GM21786 (cell line): ENCODE results near the gene CELA2A.

Source experiments
- ATAC-seq: cut with Tn5 transposase; IDR thresholded peaks from one replicate; pipeline ENCODE4 v1.9.1; 2021; ENCODE audit not compliant: unreplicated experiment

CELA2A gene

GRCh38 chr1:15456313-15456954 is at the start of gene CELA2A:
Gene CELA2A (plus strand): TSS chr1:15456732. CDS start chr1:15456754, 22 bp downstream.
- no peak for ATAC-seq

- no peak for ATAC-seq
Observed at GRCh38 chr1:15407580-15407979, 49.0 kb upstream of the CELA2A start.

DNA sequence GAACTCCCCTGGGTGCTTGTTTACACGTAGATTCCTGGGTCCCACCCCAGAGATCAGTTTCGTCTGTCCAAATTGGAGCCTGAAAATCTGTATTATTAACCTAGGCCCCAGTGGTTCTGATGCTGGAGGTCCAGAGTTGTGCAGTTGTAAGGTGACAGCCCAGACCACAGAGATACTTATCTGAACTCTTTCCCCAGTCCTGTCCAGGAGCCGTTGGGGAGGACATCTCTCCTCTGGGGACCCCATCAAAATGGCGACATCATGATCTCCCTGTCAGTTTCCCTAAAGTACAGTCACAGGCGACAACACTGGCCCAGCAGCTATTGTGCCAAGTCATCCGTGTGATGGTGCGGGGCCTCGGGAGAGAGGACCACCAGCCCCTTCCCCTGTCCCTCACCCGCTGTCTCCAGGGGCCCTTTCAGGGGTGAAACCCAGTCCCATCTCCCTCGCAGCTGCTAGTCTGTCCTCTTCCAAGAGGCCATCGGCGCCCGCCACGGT is 47.6 kb upstream of the CELA2A start:
- ATAC-seq, result no peak

DNA sequence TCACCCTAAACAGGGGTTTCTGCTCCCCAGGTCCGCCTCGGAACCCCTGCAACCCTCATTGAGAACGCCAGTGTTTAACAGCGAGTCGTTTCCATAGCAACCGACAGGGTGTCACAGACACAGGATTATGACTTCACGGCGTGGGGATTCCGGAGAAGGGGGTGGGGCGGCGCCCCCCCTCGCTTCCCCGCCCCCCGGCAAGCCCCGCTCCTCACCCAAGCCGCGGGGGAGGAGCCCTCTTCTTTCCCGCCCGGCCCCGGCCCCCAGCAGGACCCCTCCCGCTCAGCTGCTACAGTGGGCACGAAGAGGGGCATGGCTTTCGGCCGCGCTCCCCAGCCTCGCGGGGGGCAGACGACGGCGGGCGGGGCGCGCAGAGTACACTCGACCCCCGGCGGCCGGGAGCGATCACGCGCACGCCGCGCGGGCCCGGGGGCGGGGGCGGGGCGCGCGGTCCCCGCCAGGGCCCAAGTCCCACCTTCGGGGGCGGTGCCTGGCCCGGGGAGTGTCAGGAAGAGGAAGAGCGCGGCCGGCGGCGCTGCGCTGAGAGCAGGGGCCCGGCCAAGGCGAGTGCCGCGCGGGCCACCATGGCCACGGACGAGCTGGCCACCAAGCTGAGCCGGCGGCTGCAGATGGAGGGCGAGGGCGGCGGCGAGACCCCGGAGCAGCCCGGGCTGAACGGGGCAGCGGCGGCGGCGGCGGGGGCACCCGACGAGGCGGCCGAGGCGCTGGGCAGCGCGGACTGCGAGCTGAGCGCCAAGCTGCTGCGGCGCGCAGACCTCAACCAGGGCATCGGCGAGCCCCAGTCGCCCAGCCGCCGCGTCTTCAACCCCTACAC is 46.9 kb upstream of the CELA2A start, which contains the start of gene EFHD2:
Gene EFHD2 (plus strand): TSS at position 501 of the 835 bp plus-strand sequence. CDS start 84 bp downstream, at position 585.
- ATAC-seq, result peak; percentile 71

DNA sequence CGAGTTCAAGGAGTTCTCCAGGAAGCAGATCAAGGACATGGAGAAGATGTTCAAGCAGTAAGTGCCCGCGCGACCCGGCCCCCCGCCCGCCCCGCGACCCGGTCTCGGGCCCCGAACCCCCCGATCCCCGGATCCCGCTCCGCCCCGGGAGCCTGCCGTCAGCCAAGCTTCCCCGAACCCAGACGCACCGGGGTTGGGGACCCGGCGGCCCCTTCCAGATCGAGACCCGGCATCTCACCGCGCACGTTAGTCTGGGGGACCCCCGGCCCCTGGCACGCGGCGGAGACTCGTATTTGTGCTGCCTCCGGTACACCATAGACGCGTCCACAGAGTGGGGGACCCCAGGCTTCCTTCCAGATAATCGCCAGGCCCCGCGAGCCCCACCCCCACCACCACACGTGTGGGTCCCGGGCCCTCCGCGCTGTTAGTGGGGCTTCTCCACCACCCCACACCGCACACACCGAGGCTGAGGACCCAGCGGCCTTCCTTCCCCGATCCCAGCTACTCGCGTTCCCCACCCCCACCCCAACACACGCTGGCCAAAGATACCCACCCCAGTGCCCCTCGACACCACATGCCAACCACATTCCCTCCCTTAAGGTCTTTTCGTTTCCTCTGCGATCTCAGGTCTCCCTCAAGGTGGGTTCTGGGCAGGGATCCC is 46.2 kb upstream of the CELA2A start:
- no peak for ATAC-seq

- ATAC-seq, result no peak
Observed at GRCh38 chr1:15410884-15411245, 45.7 kb upstream of the CELA2A start.

- ATAC-seq, result peak; percentile 58
Observed at GRCh38 chr1:15411593-15412137, 44.9 kb upstream of the CELA2A start.

GRCh38 chr1:15412175-15412800 is 44.2 kb upstream of the CELA2A start:
- ATAC-seq, result no peak

GRCh38 chr1:15412843-15413242 is 43.7 kb upstream of the CELA2A start:
- no peak for ATAC-seq

GRCh38 chr1:15413563-15414444 is 42.7 kb upstream of the CELA2A start:
- ATAC-seq, result no peak

GRCh38 chr1:15414445-15414983 is 42.0 kb upstream of the CELA2A start:
- no peak for ATAC-seq

DNA sequence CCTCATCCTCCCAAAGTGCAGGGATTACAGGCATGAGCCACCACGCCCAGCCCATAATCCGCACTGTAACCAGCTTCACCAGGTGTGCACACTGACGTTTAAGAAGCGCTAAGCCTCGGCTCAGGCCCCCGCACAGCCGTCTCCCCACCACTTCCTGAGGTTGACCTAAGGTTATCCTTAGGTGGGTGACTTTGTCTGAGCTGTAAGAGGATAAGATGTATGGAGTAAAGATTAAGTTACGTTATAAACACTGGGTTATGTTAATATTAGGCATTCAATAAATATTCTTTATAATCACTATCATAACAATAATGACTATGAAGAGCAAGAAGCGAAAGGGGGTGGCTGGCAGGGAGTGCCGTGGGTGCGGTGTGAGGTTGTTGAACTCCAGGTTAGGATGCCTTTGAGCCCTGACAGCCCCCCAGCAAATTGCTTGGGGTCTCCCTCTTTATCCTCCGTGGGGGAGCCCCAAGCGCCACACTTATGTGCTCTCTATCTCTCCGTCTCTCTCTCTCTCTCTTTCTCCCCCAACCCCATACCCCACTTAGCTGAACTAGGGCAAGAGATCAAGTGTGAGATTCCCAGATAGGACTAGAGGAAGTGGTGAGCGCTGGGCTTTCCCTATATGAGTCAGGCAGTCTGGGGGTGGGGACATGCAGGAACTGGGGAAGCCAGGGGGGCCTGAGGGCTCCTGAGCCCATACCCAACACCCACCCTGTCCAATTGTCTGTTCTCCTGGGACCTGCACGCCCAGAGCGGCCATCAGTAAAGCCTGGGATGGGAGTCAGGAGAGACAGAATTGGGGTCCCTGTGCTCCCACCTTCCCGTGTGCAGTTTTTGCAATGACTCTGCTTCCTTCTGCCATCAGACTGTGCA is 39.2 kb upstream of the CELA2A start:
- ATAC-seq, result peak; percentile 43

DNA sequence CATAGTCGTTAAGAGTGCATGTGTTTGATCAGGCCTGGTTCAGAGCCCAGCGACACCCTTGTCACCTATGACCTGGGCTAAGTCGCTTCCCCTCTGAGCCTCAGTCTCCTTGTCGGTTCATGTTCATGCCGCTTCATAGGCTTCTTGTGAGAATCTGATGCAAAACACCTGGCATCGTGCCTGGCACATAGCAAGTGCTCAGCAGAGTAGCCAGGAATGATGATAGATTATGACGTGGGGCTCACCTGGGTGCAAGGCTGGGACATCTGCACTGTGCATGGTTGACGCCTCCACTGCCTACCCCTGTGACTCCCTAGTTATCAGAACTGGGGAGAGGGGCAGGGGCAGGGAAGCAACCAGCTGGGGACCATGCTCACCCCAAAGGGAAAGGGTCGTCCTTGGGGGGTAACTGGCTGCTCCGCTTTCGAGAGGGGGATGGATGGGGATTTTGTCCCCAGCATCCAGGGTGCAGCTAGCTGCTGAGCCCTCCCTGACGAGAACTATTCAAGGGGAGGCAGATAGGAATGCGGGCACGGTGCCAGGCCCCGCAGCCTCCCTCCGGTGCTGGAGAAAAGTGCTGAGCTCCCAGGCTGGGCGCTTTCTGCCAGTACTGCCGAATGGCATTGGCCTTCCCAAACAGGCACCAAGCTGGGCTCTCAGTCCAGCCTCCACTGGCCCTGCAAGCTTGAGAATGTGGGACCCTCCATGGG is 37.6 kb upstream of the CELA2A start:
- no peak for ATAC-seq

DNA sequence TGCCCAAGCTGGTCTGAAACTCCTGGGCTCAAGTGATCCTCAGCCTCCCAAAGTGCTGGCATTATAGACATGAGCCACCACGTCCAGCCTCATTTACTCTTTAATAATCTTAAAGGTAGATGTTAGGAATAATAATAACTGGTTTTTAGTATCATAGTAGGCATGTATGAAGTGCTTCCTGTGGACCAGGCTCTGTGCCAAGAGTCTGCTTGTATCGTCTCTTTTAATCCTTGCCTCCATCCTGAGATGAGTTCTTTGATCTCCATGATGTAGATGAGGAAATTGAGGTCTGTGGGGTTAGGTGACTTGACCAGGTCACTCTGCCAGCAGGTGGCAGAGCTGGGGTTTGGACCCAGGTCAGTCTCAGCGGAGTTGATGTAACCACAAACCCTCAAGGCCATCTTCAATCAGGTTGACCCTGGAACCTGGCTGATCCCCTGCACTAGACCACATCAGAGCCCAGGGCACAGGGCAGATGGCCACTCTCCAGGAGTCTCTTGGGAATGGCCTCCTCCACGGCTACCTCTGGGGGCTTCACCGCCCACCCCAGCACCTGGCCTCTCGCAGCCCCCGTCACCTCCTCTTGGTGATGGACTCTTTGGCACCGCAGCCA is 35.6 kb upstream of the CELA2A start:
- no peak for ATAC-seq

DNA sequence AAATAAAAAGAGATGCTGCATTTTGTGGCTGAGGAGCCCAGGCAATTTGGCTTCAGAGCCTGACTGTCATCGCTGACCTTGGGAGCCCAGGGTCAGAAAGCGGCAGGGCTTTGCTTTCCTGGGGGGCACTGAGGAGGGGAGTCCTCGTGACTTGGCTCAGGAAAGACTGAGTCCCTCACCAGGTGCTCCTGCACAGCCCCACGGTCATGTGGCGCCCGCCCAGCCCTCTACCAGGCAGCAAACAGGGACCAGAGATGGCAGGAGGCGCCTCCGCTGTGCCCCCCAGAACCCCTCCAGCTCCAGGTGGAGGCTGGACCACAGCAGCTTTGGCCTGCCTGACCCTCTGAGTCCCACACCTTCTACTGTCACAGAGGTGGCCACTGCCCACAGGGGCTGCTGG is 33.7 kb upstream of the CELA2A start:
- no peak for ATAC-seq

- ATAC-seq, result no peak
Observed at GRCh38 chr1:15423355-15424077, 33.0 kb upstream of the CELA2A start.

DNA sequence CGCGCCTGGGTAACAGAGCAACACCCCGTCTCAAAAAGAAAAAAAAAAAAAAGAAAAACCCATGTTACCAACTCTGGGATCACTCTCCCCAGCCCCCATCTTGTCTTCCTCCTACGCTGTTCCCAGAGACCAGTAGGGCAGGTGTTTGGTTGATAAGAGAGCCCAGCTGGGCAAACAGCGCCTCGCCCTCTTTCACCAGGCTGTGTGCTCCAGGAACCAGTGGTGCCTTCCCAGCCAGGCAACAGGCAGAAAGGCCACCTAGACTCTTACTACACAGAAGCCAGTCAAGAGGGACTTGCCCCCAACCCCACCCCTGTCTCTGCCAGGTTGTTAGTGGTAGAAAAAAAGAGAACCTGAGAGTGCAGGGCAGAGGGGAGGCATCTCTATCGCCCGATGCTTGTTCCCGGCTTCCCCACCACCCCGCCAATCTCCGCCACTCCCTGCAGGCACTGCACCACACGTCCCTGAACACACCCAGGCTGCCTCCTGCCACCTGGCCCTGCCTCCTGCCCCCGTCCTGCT is 32.3 kb upstream of the CELA2A start:
- ATAC-seq, result no peak
